Esophagus (tissue), 2 donors: ENCODE measurements around the gene SMG9. TPM values are rescaled to one million over a fixed set of nuclear protein-coding genes. Genes with fewer than 3 reads are reported as not detected.
A peak's percentile ranks its signal among the peaks of the same experiment; 100 is the strongest.

Experiments
- H3K27ac ChIP-seq, 2 donors: one replicate each; pipeline ENCODE4 v1.5.1; 2013; ENCODE audit warnings: low read depth in 2 of 2, mild to moderate bottlenecking in 2 of 2, inconsistent platforms in 1 of 2, low read length in 1 of 2, moderate library complexity in 1 of 2
- H3K27me3 ChIP-seq, 2 donors: one replicate each; pipeline ENCODE4 v1.6.1; 2013; ENCODE audit warnings: low read length in 2 of 2, control low read depth in 1 of 2, mild to moderate bottlenecking in 1 of 2; ENCODE audit not compliant: insufficient read depth in 2 of 2, control insufficient read depth in 1 of 2
- H3K36me3 ChIP-seq, 2 donors: one replicate each; pipeline ENCODE4 v1.6.1; 2013; ENCODE audit warnings: low read length in 1 of 2; ENCODE audit not compliant: control insufficient read depth in 2 of 2, insufficient read depth in 2 of 2
- H3K4me1 ChIP-seq, 2 donors: one replicate each; pipeline ENCODE4 v1.6.1; 2013; ENCODE audit warnings: low read length in 1 of 2; ENCODE audit not compliant: control insufficient read depth in 2 of 2, insufficient read depth in 2 of 2
- H3K4me3 ChIP-seq, 2 donors: one replicate each; pipeline ENCODE4 v1.5.1; 2013; ENCODE audit warnings: low read length in 2 of 2, mild to moderate bottlenecking in 2 of 2, low read depth in 1 of 2, moderate library complexity in 1 of 2
- H3K9me3 ChIP-seq, 2 donors: one replicate each; pipeline ENCODE4 v1.6.1; 2013; ENCODE audit warnings: mild to moderate bottlenecking in 2 of 2, low read depth in 1 of 2, low read length in 1 of 2, moderate library complexity in 1 of 2; ENCODE audit not compliant: control insufficient read depth in 2 of 2, insufficient read depth in 1 of 2
- WGBS, 2 donors: extraction: QIAGEN DNeasy Blood & Tissue Kit; methylation state at CpG; one replicate each; pipeline ENCODE4 v1.1.7; 2013; 5-methylcytosine and 5-hydroxymethylcytosine counted together
- polyA plus RNA-seq, 2 donors: library from polyadenylated mRNA; stranded (reverse); fragments of 200-250 nt; gene quantifications; one replicate each; pipeline ENCODE4 v1.2.3, GENCODE V29; 2013
- donor health status: healthy with polysubstance abuse.
- donor health status: Bipolar disorder and iron deficiency.

The SMG9 gene
- polyA plus RNA-seq, 2 donors: 15.8 to 23.2 TPM

GRCh38 chr19:43704002-43704705 lies 50.6 kb downstream of the SMG9 start:
- WGBS, 2 donors: 73% methylated on average over 7 of the region's 7 CpGs
- H3K27ac ChIP-seq: no peak overlapping the region
- peaks cover 0 to 8% of the 10 kb centered on the region in 2 donors for H3K4me1 ChIP-seq

GRCh38 chr19:43700395-43701000 lies 54.3 kb downstream of the SMG9 start:
- Histone ChIP-seq H3K9me3 (peaks cover 0 to 5% of the 10 kb centered on the region in 2 donors), H3K4me1 (peaks cover 0 to 8% of the 10 kb centered on the region in 2 donors), H3K36me3 (no peaks in the 10 kb centered on the region), H3K4me3 (no peak overlapping the region), H3K27me3 (peaks cover 0 to 4% of the 10 kb centered on the region in 2 donors), H3K27ac (peak overlapping the region; percentile 19 to 47)
- WGBS, 2 donors: 52 to 66% methylated on average over 13 of the region's 13 CpGs

More at GRCh38 chr19:43704002-43704705, 50.6 kb downstream of the SMG9 start:
- no peak overlapping the region for H3K4me3 ChIP-seq
- peaks cover 0 to 4% of the 10 kb centered on the region in 2 donors for H3K27me3 ChIP-seq
- no peaks in the 10 kb centered on the region for H3K36me3 ChIP-seq
- peaks cover 0 to 4% of the 10 kb centered on the region in 2 donors for H3K9me3 ChIP-seq

GRCh38 chr19:43699506-43700394 lies 55.0 kb downstream of the SMG9 start:
- peak overlapping the region in 1 of 2 donors; percentile 10 for H3K4me3 ChIP-seq
- no peaks in the 10 kb centered on the region for H3K36me3 ChIP-seq
- peaks cover 0 to 8% of the 10 kb centered on the region in 2 donors for H3K4me1 ChIP-seq
- WGBS, 2 donors: 14 to 16% methylated on average over 45 to 46 of the region's 46 CpGs
- peaks cover 0 to 5% of the 10 kb centered on the region in 2 donors for H3K9me3 ChIP-seq
- peak overlapping the region in 1 of 2 donors; percentile 19 for H3K27ac ChIP-seq
- H3K27me3 ChIP-seq: peaks cover 0 to 4% of the 10 kb centered on the region in 2 donors

GRCh38 chr19:43697295-43697694 lies 57.5 kb downstream of the SMG9 start:
- H3K4me3 ChIP-seq: no peak overlapping the region
- H3K4me1 ChIP-seq: peaks cover 0 to 8% of the 10 kb centered on the region in 2 donors
- no peaks in the 10 kb centered on the region for H3K36me3 ChIP-seq
- WGBS, 2 donors: 73 to 87% methylated on average over 5 of the region's 5 CpGs
- H3K9me3 ChIP-seq: peaks cover 0 to 5% of the 10 kb centered on the region in 2 donors
- no peak overlapping the region for H3K27ac ChIP-seq
- H3K27me3 ChIP-seq: peaks cover 0 to 4% of the 10 kb centered on the region in 2 donors

- Histone ChIP-seq H3K27ac (no peak overlapping the region), H3K27me3 (peaks cover 0 to 4% of the 10 kb centered on the region in 2 donors), H3K36me3 (no peaks in the 10 kb centered on the region), H3K4me3 (no peak overlapping the region), H3K9me3 (peaks cover 0 to 9% of the 10 kb centered on the region in 2 donors), H3K4me1 (peaks cover 0 to 8% of the 10 kb centered on the region in 2 donors)
- WGBS, 2 donors: 79 to 91% methylated on average over 6 of the region's 6 CpGs
Observed at GRCh38 chr19:43695985-43696704, 58.6 kb downstream of the SMG9 start.

- no peaks in the 10 kb centered on the region for H3K36me3 ChIP-seq
- H3K27me3 ChIP-seq: peaks cover 0 to 3% of the 10 kb centered on the region in 2 donors
- H3K4me1 ChIP-seq: peaks cover 0 to 4% of the 10 kb centered on the region in 2 donors
- WGBS, 2 donors: 64 to 65% methylated on average over 5 of the region's 5 CpGs
- H3K27ac ChIP-seq: no peak overlapping the region
- H3K9me3 ChIP-seq: peaks cover 0 to 12% of the 10 kb centered on the region in 2 donors
- H3K4me3 ChIP-seq: no peak overlapping the region
Observed at GRCh38 chr19:43694553-43694952, 60.2 kb downstream of the SMG9 start.

GRCh38 chr19:43692877-43693276 lies 61.9 kb downstream of the SMG9 start:
- 74 to 77% methylated on average over 4 of the region's 4 CpGs for WGBS, 2 donors
- Histone ChIP-seq H3K9me3 (peaks cover 0 to 12% of the 10 kb centered on the region in 2 donors), H3K27me3 (no peaks in the 10 kb centered on the region), H3K36me3 (no peaks in the 10 kb centered on the region), H3K4me3 (no peak overlapping the region), H3K27ac (no peak overlapping the region), H3K4me1 (no peaks in the 10 kb centered on the region)

GRCh38 chr19:43692385-43692784 lies 62.4 kb downstream of the SMG9 start:
- Histone ChIP-seq H3K4me3 (no peak overlapping the region), H3K4me1 (no peaks in the 10 kb centered on the region), H3K36me3 (no peaks in the 10 kb centered on the region), H3K9me3 (peaks cover 0 to 12% of the 10 kb centered on the region in 2 donors), H3K27ac (no peak overlapping the region), H3K27me3 (no peaks in the 10 kb centered on the region)
- 78 to 84% methylated on average over 2 of the region's 2 CpGs for WGBS, 2 donors

- Histone ChIP-seq H3K4me1 (no peaks in the 10 kb centered on the region), H3K36me3 (no peaks in the 10 kb centered on the region), H3K4me3 (no peak overlapping the region), H3K27me3 (no peaks in the 10 kb centered on the region), H3K27ac (no peak overlapping the region), H3K9me3 (peaks cover 0 to 12% of the 10 kb centered on the region in 2 donors)
- 88 to 90% methylated on average over 5 of the region's 5 CpGs for WGBS, 2 donors
Observed at GRCh38 chr19:43691755-43692154, 63.0 kb downstream of the SMG9 start.
